Activated CD4-positive, alpha-beta T cell treated with anti-CD3 and anti-CD28 coated beads for 24 hours (primary cell): ENCODE data around the gene TMEM266.

Experiments
- DNase-seq, 2 donors: peaks; one replicate each; pipeline ENCODE4 v3.0.0-alpha.2; 2020; ENCODE audit warnings: low read depth in 2 of 2

The TMEM266 gene

GRCh38 chr15:76183930-76184649 is 124.3 kb downstream of the TMEM266 start:
- DNase-seq = no peak

GRCh38 chr15:76184650-76185035 is 124.9 kb downstream of the TMEM266 start:
- DNase-seq = no peak

GRCh38 chr15:76185716-76186115 is 125.9 kb downstream of the TMEM266 start:
- no peak for DNase-seq

DNA sequence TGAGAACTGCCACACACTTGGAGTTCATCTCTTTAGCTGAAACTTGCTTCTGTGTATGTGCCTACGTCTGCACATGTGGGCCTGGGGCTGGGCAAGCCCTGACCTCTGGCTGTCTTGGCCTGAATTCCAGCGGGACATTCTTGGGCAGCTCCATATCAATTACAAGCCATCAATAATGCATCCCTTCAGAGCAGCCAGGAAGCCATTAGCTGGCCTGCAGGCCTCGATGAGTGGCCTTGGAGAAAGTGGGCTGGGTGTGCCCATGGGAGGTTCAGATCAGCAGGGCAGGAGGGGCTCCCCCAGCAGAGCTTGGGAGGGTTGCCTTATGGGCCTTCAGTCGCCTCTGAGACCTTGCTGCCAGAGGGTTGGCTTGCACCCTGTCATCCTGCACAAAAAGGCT is 127.4 kb downstream of the TMEM266 start:
- DNase-seq = no peak

GRCh38 chr15:76189106-76189505 is 129.3 kb downstream of the TMEM266 start:
- DNase-seq = no peak

- DNase-seq = no peak
These were observed 130.3 kb downstream of the TMEM266 start for GRCh38 chr15:76190070-76190564.

DNA sequence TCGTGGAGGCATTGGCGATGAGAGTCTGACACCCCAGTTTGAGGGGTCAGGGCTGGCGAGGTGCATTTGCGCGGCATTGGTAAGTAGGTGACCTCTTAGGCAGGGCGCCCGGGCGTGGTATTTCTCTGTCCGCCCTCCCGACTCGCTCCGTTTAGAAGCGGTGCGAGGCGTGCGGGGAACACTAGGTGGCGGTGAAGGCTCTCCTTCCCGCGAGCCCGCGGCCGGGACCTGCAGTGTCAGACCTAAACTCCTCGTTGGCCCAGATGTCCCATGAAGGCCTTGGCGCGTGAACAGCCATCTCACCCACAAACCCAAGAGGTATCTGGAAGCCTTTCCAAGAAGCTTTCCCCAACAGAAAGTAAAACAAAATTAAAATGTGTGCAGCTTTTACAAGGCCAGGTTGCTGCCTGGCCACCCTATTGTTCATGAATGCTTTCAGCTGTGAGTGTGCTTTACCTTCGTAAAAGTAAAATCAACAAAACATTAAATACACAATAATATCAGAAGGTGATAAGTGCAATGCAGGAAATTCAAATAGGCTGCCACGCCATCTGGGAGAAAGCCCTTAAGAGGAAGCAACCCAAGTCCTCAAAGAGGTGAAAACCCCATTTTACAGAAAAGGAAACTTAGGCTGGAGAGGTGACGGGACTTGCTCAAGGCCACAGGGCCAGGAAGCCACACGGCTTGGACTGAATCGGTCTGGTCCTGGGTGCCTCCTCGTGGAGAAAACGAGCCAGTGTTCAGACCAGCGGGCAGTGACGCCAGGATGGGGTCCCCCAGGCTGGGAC is 131.2 kb downstream of the TMEM266 start:
- DNase-seq = peak; percentile 49 to 71

DNA sequence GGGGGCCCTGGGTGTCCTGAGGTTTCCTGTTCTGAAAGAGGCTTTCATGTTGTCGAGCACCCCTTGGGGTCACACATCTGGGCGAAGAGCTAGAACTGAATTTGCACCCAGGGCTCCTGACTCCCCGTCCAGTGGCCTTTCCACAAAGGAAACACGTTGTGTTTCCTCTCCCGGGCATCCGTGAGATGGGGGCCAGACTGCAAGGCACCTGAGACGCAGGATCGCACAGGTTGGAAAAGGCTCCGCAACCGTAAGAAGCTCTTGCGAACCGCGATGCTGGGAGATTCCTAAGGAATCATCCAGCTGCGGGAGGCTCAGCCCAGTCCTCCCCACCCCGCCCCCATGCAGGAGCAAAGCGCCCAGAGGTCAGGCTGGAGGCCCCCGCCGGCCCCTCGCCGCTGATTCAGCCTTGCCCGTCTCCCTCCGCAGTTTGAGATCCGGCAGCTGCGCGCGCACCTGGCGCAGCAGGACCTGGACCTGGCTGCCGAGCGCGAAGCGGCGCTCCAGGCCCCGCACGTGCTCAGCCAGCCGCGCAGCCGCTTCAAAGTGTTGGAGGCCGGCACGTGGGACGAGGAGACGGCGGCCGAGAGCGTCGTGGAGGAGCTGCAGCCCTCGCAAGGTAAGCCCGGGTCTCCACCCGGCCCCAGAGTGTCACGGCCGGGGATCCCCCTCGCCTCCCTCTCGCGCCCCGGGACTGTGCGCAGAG is 131.9 kb downstream of the TMEM266 start:
- no peak for DNase-seq

GRCh38 chr15:76192715-76193114 is 132.9 kb downstream of the TMEM266 start:
- DNase-seq = no peak

- DNase-seq = no peak
These were observed 134.1 kb downstream of the TMEM266 start for GRCh38 chr15:76193934-76194333.

- no peak for DNase-seq
These were observed 135.9 kb downstream of the TMEM266 start for GRCh38 chr15:76195506-76196268.

DNA sequence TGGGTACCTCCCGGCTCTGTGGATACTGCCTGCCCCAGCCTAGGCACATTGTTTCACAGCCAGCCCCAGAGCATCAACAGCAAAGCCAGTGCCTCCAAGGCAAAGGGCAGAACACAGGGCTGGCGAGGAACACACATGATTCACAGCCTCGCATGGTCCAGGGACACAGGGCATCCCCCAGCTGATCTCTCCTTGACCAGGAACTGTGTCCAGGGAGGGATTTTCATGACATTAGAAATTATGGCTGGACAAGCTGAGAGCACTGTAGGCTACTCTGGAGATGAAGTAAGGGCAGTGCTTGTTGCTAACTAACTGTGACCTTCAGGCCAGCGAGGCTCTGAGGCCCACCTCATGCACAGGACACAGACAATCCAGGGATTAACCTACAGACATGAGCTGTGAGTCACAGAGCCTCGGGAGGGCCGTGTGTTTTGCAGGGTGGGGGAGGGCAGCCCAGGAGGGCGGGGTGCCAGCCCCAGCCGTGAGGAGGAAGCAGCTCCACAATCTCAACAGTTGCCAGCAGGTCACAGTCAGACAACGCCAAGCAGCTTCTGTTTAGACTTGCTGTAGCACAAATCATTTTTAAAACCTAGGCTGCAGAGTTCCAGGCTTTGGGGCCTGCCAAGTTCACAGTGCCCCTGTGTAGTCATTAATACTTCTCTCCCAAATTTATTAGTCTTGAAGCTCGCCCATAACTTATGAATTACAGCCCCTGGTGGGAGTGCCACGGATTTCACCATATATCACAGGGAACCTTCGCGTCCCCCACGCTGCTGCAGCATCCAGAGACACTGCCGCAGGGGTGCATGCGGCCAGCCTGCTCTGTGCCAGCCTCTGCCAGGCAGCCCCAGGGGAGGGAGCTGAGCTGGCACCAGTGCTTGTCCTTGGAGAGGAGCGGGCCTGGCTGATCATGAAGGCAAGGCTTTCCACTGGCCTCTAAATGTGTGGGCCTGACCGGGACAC is 136.8 kb downstream of the TMEM266 start:
- DNase-seq = no peak

GRCh38 chr15:76197703-76198455 is 138.1 kb downstream of the TMEM266 start:
- DNase-seq = no peak

- no peak for DNase-seq
These were observed 138.8 kb downstream of the TMEM266 start for GRCh38 chr15:76198456-76199105.

DNA sequence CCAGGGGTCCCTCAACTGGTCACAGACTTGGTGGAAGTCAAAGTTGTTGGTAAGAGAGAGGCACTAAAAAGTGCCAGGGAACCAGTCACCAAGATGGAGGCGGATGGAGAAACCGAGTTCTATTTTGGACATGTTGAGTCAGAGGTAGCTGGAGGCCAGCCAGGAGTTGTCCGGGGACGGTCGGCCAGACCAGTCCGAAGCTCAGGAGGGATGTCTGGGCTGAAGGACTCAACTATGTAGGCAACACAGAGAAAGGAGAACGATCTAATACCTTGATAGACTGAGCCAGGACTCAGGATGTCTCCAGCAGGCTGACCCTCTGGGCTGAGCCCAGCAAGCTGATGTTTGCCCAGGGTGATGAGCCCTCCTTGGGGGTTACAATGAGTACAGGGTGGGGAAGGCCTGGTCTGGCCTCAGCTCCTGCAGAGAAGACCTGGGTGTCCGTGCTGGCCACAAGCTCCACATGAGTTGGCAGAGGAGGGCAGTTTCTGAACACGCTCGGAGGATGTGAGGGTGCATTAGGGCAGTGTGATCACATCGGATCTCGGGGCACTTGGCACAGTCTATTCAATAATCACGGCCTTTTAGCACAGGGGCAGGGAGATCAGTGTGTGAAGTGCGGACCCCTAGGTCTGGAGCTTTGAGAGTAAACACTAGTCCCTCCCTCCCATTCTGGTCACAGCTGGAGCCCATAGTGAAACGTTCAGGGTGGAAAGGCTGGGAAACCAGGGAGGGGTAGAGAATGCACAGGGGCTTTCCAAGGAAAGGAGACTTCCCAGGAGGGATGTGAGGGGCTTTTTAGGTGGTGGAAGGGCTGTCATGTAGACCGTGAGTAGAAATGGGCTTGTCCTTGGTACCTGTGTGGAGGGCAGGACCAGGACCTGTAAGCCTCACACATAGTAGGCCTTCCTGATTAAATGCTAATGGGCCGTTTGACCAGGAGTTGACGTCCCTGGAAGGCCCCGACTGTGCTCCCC is 139.6 kb downstream of the TMEM266 start:
- no peak for DNase-seq

GRCh38 chr15:76200083-76200465 is 140.3 kb downstream of the TMEM266 start:
- no peak for DNase-seq

GRCh38 chr15:76200641-76201105 is 140.9 kb downstream of the TMEM266 start:
- DNase-seq = no peak
